Measurements from ENCODE around the gene ZFP92.
"Not testable (repeated sequence)": the region's sequence is repeated elsewhere in the genome, so short reads cannot be mapped to it uniquely, and the experiment has no call there.

The ZFP92 gene

GRCh38 chrX:153398275-153398960 is 12.9 kb upstream of the ZFP92 start:
- Histone ChIP-seq H3K9me3 (ENCODE audit: control insufficient read depth in 1 of 2, low read length in 2 of 2) (no peaks in the 10 kb centered on the region), H3K36me3 (ENCODE audit: control insufficient read depth in 1 of 2, insufficient read depth in 2 of 2, low read length in 2 of 2) (no peaks in the 10 kb centered on the region)

GRCh38 chrX:153400146-153401132 is 10.8 kb upstream of the ZFP92 start:
- Histone ChIP-seq H3K27ac (ENCODE audit: low read depth, low read length) (no peak overlapping the region), H3K9ac (ENCODE audit: low read depth in 1 of 2, low read length in 2 of 2) (no peak overlapping the region), H3K4me1 (ENCODE audit: control insufficient read depth in 1 of 2, insufficient read depth in 2 of 2, low read length in 2 of 2) (no peaks in the 10 kb centered on the region), H3K27me3 (ENCODE audit: control insufficient read depth in 1 of 2, insufficient read depth in 2 of 2, low read length in 2 of 2) (no peaks in the 10 kb centered on the region), H3K36me3 (ENCODE audit: control insufficient read depth in 1 of 2, insufficient read depth in 2 of 2, low read length in 2 of 2) (no peaks in the 10 kb centered on the region), H3K4me3 (ENCODE audit: low read depth in 1 of 2, low read length in 2 of 2) (no peak overlapping the region), H3K9me3 (ENCODE audit: control insufficient read depth in 1 of 2, low read length in 2 of 2) (no peaks in the 10 kb centered on the region)

More at GRCh38 chrX:153398275-153398960, 12.9 kb upstream of the ZFP92 start:
- H3K9ac ChIP-seq (ENCODE audit: low read depth in 1 of 2, low read length in 2 of 2) = no peak overlapping the region
- no peak overlapping the region for H3K27ac ChIP-seq (ENCODE audit: low read depth, low read length)
- no peaks in the 10 kb centered on the region for H3K27me3 ChIP-seq (ENCODE audit: control insufficient read depth in 1 of 2, insufficient read depth in 2 of 2, low read length in 2 of 2)
- H3K4me3 ChIP-seq (ENCODE audit: low read depth in 1 of 2, low read length in 2 of 2) = no peak overlapping the region
- H3K4me1 ChIP-seq (ENCODE audit: control insufficient read depth in 1 of 2, insufficient read depth in 2 of 2, low read length in 2 of 2) = no peaks in the 10 kb centered on the region

DNA sequence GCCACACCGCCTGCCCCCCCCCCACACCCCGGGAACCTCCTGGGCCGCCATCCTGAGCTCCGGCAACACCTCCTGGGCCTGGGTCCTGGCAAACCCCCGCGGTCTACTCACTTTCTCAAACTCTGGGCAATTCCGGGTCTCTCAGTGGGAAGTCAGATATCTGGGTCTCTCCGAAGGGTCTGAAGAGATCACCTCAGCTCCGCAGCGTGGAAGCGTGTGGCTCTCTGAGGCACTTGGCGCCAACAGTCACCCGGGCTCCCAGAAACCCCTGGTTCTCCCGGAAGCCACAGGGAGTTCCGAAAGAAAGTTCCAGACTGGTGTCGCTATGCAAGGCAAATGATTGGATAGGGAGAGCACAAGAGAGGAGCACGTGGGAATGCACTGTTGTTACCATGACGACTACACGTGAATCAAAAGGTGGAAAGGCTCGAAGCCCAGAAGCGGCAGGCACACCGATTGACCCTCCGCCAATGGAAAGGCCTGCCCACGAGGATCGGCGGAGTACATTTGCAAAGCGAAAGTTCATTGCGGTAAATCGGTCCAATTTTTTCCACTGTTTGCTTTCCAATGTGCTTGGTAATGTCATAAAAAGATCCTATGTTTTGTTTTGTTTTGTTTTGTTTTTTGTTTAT is 10.0 kb upstream of the ZFP92 start, which contains the start of gene PNMA6E:
TSS of gene PNMA6E (minus strand) at position 218 of the 632 bp plus-strand sequence. CDS start 2,501 bp downstream, outside the sequence.
- Histone ChIP-seq H3K4me1 (ENCODE audit: control insufficient read depth in 1 of 2, insufficient read depth in 2 of 2, low read length in 2 of 2) (no peaks in the 10 kb centered on the region), H3K27me3 (ENCODE audit: control insufficient read depth in 1 of 2, insufficient read depth in 2 of 2, low read length in 2 of 2) (no peaks in the 10 kb centered on the region), H3K9me3 (ENCODE audit: control insufficient read depth in 1 of 2, low read length in 2 of 2) (no peaks in the 10 kb centered on the region), H3K27ac (ENCODE audit: low read depth, low read length) (no peak within 1 kb of the TSS), H3K9ac (ENCODE audit: low read depth in 1 of 2, low read length in 2 of 2) (no peak within 1 kb of the TSS), H3K4me3 (ENCODE audit: low read depth in 1 of 2, low read length in 2 of 2) (no peak within 1 kb of the TSS), H3K36me3 (ENCODE audit: control insufficient read depth in 1 of 2, insufficient read depth in 2 of 2, low read length in 2 of 2) (no peaks in the 10 kb centered on the region)

DNA sequence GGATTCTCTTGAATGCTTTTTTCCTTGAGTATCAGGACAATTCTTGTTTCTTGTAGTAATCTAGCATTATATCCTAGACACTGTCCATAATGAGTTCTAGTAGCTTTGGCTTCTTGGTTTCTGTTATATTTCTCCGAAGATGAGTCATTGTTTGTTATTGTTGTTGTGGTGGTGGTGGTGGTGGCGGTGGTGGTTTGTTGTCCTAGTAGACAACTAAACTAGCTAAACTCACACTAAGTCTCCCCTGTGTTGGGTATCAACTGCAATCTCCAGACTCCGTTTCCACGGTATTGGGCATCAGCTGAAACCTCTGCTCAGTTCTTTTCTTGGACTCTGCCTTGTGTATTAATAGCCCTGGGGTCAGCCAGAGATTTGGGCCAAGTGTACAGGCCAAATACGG is 6.9 kb upstream of the ZFP92 start:
- H3K4me1 ChIP-seq (ENCODE audit: control insufficient read depth in 1 of 2, insufficient read depth in 2 of 2, low read length in 2 of 2); H3K9ac ChIP-seq (ENCODE audit: low read depth in 1 of 2, low read length in 2 of 2); H3K27ac ChIP-seq (ENCODE audit: low read depth, low read length); H3K27me3 ChIP-seq (ENCODE audit: control insufficient read depth in 1 of 2, insufficient read depth in 2 of 2, low read length in 2 of 2); H3K4me3 ChIP-seq (ENCODE audit: low read depth in 1 of 2, low read length in 2 of 2); H3K36me3 ChIP-seq (ENCODE audit: control insufficient read depth in 1 of 2, insufficient read depth in 2 of 2, low read length in 2 of 2); H3K9me3 ChIP-seq (ENCODE audit: control insufficient read depth in 1 of 2, low read length in 2 of 2): not testable (repeated sequence)

DNA sequence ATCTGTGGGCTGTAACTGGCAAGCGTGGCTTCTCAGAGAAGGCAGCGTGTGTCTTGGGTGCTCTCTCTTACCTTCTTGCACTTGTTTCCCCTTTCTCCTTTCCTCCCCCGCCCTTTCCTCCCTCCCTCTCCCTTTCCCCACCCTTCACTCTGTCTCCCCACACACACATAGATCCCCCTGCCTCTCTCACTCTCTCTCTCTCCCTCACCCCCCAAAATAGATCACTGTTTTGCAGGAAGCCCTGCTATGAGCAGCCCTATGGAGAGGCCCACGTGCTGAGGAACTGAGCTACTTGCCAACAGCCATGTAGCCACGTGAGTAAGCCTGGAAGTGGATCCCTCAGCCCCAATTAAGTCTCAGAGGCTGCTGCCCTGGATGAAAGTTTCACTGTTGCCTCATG is 5.8 kb upstream of the ZFP92 start:
- H3K4me3 ChIP-seq (ENCODE audit: low read depth in 1 of 2, low read length in 2 of 2) = no peak overlapping the region
- no peak overlapping the region for H3K27ac ChIP-seq (ENCODE audit: low read depth, low read length)
- H3K9ac ChIP-seq (ENCODE audit: low read depth in 1 of 2, low read length in 2 of 2) = no peak overlapping the region
- no peaks in the 10 kb centered on the region for H3K9me3 ChIP-seq (ENCODE audit: control insufficient read depth in 1 of 2, low read length in 2 of 2)
- no peaks in the 10 kb centered on the region for H3K4me1 ChIP-seq (ENCODE audit: control insufficient read depth in 1 of 2, insufficient read depth in 2 of 2, low read length in 2 of 2)
- H3K36me3 ChIP-seq (ENCODE audit: control insufficient read depth in 1 of 2, insufficient read depth in 2 of 2, low read length in 2 of 2) = no peaks in the 10 kb centered on the region
- no peaks in the 10 kb centered on the region for H3K27me3 ChIP-seq (ENCODE audit: control insufficient read depth in 1 of 2, insufficient read depth in 2 of 2, low read length in 2 of 2)

GRCh38 chrX:153406011-153406410 is 5.3 kb upstream of the ZFP92 start:
- Histone ChIP-seq H3K9ac (ENCODE audit: low read depth in 1 of 2, low read length in 2 of 2) (no peak overlapping the region), H3K36me3 (ENCODE audit: control insufficient read depth in 1 of 2, insufficient read depth in 2 of 2, low read length in 2 of 2) (no peaks in the 10 kb centered on the region), H3K4me3 (ENCODE audit: low read depth in 1 of 2, low read length in 2 of 2) (no peak overlapping the region), H3K9me3 (ENCODE audit: control insufficient read depth in 1 of 2, low read length in 2 of 2) (no peaks in the 10 kb centered on the region), H3K27ac (ENCODE audit: low read depth, low read length) (no peak overlapping the region), H3K4me1 (ENCODE audit: control insufficient read depth in 1 of 2, insufficient read depth in 2 of 2, low read length in 2 of 2) (no peaks in the 10 kb centered on the region), H3K27me3 (ENCODE audit: control insufficient read depth in 1 of 2, insufficient read depth in 2 of 2, low read length in 2 of 2) (no peaks in the 10 kb centered on the region)

DNA sequence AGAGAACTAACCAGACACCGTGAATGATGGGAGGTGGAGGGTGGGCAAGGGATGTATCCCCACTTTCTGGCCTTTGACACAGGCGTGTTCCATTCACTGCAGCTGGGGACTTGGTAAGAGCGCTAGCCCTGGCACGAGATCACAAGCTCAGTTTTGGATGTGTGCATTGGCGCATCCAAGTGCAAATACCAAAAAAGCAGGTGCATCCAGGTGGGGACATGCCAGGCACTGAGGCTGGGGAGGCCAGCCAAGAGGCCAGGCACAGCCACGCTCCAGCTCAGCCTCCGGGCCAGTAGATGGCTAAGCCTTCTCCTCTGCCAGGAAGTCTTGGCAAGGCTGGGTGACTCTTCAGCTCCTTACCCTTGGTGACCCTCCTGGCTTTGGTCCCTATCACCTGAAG is 4.4 kb upstream of the ZFP92 start:
- H3K9me3 ChIP-seq (ENCODE audit: control insufficient read depth in 1 of 2, low read length in 2 of 2) = no peaks in the 10 kb centered on the region
- H3K9ac ChIP-seq (ENCODE audit: low read depth in 1 of 2, low read length in 2 of 2) = no peak overlapping the region
- H3K27ac ChIP-seq (ENCODE audit: low read depth, low read length) = no peak overlapping the region
- no peaks in the 10 kb centered on the region for H3K36me3 ChIP-seq (ENCODE audit: control insufficient read depth in 1 of 2, insufficient read depth in 2 of 2, low read length in 2 of 2)
- no peak overlapping the region for H3K4me3 ChIP-seq (ENCODE audit: low read depth in 1 of 2, low read length in 2 of 2)
- peaks cover 0 to 3% of the 10 kb centered on the region in 2 donors for H3K27me3 ChIP-seq (ENCODE audit: control insufficient read depth in 1 of 2, insufficient read depth in 2 of 2, low read length in 2 of 2)
- H3K4me1 ChIP-seq (ENCODE audit: control insufficient read depth in 1 of 2, insufficient read depth in 2 of 2, low read length in 2 of 2) = peaks cover 0 to 2% of the 10 kb centered on the region in 2 donors

DNA sequence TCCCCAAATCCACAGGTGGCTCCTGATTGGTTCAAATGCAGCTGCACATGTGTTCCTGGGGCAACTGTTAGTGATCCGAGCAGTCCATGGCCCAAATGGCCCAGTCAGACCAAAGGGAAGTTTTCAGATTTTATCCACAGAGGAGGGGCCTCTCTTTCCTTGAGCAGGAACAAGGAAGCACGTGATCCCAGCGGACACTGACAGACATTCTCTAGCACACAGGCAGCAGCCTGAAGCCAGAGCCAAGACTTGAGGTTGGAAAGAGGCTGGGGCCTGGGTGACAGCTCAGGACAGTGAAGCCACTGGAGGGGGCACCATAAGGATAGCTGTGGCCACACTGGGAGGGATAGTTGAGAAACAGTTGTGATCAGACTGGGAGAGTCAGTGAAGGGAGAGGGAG is 3.5 kb upstream of the ZFP92 start:
- Histone ChIP-seq H3K4me3 (ENCODE audit: low read depth in 1 of 2, low read length in 2 of 2) (no peak overlapping the region), H3K27ac (ENCODE audit: low read depth, low read length) (no peak overlapping the region), H3K27me3 (ENCODE audit: control insufficient read depth in 1 of 2, insufficient read depth in 2 of 2, low read length in 2 of 2) (peaks cover 0 to 10% of the 10 kb centered on the region in 2 donors), H3K9me3 (ENCODE audit: control insufficient read depth in 1 of 2, low read length in 2 of 2) (no peaks in the 10 kb centered on the region), H3K36me3 (ENCODE audit: control insufficient read depth in 1 of 2, insufficient read depth in 2 of 2, low read length in 2 of 2) (no peaks in the 10 kb centered on the region), H3K4me1 (ENCODE audit: control insufficient read depth in 1 of 2, insufficient read depth in 2 of 2, low read length in 2 of 2) (peaks cover 0 to 6% of the 10 kb centered on the region in 2 donors), H3K9ac (ENCODE audit: low read depth in 1 of 2, low read length in 2 of 2) (no peak overlapping the region)

DNA sequence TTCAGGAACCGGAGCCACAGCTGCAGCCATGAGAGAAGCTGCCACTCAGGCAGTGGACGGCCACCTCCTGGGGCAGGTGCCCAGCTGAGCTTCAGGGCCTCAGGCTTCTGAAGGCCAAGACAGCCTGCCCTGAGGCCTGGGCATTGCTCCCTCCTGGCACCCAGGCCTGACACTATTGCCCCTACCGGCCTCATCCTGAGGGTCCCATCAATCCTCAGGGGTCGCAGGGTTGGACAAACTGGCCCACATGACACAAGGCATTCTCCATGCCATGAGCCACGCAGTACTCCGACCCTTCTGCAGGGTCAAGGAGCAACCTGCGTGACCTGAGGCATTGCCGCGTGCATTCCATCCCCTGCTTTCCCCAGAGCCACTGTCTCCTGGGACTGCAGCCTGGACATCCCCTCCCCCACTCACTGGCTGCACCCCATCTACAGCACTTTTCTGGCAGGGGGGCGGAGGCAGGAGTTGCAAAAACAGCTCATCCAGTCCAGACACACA is 3.0 kb upstream of the ZFP92 start:
- Histone ChIP-seq H3K27me3 (ENCODE audit: control insufficient read depth in 1 of 2, insufficient read depth in 2 of 2, low read length in 2 of 2) (peaks cover 0 to 10% of the 10 kb centered on the region in 2 donors), H3K27ac (ENCODE audit: low read depth, low read length) (no peak overlapping the region), H3K9me3 (ENCODE audit: control insufficient read depth in 1 of 2, low read length in 2 of 2) (no peaks in the 10 kb centered on the region), H3K36me3 (ENCODE audit: control insufficient read depth in 1 of 2, insufficient read depth in 2 of 2, low read length in 2 of 2) (no peaks in the 10 kb centered on the region), H3K4me3 (ENCODE audit: low read depth in 1 of 2, low read length in 2 of 2) (no peak overlapping the region), H3K9ac (ENCODE audit: low read depth in 1 of 2, low read length in 2 of 2) (no peak overlapping the region), H3K4me1 (ENCODE audit: control insufficient read depth in 1 of 2, insufficient read depth in 2 of 2, low read length in 2 of 2) (peaks cover 0 to 6% of the 10 kb centered on the region in 2 donors)

Data from duodenal mucosa (tissue), 2 donors.